Embryonic facial prominence (tissue), 1 donor: ENCODE results near the gene SAPCD2.

ENCODE experiments used
- DNase-seq: peaks from one replicate; pipeline ENCODE4 v3.0.0-alpha.2; 2016; ENCODE audit errors: extremely low spot score

SAPCD2 gene

DNA sequence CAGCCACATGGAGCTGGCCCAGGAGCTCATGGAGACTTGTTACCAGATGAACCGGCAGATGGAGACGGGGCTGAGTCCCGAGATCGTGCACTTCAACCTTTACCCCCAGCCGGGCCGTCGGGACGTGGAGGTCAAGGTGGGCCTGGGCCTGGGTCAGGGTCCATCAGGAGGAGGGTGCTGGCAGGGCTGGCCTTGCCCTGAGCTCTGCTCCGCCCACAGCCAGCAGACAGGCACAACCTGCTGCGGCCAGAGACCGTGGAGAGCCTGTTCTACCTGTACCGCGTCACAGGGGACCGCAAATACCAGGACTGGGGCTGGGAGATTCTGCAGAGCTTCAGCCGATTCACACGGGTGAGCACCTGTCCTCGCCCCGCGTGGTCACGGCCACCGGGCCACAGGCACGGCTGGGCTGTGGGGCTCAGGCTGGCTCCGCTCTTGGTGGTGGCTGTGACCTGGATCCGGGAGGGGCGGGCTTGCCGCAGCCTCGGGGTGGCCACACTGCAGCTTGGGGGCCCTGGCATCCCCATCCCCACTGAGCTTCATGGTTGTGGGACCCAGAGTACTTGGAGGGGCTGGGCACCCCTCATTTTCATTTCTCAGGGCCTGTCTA, 37.1 kb upstream of the SAPCD2 start:
- DNase-seq, result no peak

DNA sequence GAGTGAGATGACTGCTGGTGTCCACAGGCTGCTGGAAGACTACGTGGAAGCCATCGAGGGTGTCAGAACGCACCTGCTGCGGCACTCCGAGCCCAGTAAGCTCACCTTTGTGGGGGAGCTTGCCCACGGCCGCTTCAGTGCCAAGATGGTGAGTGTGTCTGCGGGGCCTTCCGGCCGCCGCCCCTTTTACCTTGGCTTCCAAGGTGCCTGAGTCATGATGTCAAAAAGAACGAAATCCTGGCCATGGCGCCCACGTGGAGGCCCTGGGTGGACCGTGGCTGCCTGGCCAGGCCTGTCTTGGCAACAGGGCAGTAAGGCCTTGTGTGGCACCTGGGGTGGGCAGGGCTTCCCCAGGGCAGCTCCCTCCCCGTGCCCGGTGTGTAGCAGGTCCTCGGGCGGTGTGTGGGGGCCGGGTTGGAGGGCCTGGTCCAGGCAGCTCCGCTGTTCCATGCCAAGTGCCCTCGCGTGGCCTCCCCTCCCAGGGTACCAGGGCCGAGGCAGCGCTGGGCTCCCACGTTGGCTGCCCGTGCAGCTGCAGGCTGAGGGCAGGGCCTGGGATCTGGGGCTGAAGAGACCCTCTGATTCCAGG, 36.4 kb upstream of the SAPCD2 start:
- DNase-seq, result no peak

DNA sequence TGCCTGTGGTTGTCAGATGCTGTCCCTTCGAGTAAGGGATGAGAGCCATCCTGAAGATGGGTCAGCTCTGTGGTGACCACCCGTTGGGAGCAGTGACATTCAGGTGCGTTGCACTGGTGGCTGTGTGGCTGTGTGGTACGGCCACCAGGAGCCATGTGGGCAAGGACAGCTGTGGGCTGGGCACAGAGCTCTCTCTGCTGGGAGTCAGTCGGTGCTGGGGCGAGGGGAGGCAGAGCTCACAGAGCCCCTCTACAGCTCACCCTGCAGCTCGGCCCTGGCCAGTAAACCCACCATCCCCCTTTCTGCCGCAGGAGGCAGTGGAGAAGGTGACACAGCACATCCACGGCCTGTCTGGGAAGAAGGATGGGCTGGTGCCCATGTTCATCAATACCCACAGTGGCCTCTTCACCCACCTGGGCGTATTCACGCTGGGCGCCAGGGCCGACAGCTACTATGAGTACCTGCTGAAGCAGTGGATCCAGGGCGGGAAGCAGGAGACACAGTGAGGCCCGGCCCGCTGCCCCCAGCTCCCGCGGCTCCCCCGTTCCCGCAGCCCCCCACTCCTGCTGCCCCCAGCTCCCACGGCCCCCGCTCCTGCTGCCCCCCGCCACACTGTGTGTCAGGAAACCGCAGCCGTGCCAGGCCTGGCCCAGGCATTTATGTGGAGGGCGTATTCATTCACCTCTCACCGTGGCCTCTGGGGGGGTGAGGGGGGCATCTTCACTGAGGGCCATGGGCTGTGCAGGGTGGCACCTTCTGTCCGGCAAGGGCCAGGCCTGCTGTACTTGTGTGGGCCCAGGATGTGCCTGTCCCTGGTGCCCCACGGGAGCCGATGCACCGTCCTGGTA, 35.7 kb upstream of the SAPCD2 start:
- no peak for DNase-seq

DNA sequence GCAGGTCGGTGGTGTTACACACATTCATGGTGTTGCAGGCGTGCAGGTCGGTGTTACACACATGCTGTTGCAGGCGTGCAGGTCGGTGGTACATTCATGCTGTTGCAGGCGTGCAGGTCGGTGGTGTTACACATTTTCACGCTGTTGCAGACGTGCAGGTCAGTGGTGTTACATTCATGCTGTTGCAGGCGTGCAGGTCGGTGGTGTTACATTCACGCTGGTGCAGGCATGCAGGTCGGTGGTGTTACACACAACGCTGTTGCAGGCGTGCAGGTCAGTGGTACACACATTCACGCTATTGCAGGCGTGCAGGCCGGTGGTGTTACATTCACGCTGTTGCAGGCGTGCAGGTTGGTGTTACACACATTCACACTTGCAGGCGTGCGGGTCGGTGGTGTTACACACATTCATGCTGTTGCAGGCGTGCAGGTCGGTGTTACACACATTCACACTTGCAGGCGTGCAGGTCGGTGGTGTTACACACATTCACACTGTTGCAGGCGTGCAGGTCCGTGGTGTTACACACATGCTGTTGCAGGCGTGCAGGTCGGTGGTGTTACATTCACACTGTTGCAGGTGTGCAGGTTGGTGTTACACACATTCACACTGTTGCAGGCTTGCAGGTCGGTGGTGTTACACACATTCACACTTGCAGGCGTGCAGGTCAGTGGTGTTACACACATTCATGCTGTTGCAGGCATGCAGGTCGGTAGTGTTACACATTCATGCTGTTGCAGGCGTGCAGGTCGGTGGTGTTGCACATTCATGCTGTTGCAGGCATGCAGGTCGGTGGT, 33.0 kb upstream of the SAPCD2 start:
- DNase-seq, result no peak

DNA sequence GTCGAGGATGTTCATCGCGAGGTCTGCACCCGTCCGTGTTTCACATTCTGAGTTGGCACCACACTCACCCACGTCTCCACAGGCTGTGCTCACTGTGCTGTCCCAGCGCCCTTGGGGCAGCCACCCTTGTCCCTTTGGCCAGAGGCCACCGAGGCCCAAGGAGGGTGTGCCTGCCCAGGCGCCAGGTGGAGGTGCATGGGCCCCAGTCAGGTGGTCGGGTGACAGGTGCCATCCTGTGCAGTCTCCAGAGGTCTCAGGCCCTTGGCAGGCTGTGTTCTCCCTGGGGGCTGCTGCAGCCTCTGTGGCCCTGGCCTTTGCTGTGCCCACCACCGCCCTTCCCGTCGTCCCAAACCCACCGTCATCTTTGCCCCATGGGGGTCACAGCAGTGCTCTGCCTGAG, 28.9 kb upstream of the SAPCD2 start:
- DNase-seq, result no peak

DNA sequence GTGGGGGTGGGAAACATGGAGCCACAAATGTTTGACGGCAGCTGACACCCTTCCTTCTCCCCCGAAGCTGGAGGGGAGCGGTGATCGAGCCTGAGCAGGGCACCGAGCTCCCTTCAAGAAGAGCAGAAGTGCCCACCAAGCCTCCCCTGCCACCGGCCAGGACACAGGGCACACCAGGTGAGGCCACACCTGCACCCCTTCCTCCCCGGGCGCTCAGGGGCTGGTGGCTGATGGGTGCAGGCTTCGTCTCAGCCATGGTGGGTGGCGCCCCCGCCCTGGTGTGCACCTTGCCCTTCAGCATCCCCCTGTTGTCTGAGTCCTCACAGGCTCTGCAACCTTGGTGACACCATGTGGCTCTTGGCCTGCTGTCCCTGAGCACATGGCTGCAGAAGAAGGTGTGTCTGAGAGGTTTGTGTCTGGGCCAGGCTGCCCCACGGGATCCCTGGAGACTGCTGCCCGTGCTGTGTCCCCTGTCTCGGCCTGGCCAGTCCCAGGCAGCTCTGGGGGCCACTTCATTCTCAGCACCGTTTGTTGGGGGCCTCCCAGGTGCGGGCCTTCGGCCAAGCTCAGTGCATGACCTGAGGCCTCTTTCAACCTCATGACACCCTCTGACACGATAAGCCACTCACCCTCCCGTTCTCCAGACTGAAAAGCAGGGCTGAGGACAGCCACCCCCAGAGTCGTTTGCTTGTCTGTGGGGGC, 27.6 kb upstream of the SAPCD2 start:
- DNase-seq, result no peak

DNA sequence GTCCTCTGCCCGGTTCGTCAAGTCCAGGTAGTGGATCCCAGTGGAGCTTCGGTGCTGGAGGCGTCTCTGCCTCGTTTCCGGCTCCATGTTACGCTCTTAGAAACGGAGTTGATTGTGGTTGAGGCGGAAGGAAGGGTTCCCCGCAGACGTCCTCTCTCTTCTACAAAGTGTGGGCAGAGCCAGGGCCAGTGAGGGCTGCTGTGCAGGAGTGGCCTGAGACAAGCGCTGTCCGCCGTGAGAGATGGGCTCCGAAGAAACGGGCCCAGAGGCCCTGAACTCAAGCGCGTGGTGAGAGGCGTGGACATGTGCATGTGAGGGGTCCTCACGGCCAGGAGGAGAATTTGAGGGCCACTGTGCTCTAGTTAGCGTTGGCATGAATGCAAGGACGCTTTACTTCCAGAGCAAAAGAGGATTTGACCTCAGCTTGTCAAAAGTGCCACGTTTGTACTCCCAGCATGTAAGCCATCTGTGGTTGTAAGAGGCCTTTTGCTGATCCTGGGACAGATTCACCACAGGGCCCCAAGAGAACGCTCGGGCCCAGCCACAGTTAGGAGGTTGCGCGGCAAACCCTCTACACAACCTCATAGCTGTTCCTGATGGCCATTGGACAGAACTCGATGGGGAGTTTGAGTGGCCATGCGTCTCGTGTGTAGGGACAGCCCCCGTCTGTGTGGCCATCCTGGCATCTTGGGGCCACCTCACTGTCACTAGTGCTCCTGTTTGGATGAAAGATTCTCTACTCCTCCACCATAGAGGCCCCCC, 26.6 kb upstream of the SAPCD2 start:
- DNase-seq, result no peak

DNA sequence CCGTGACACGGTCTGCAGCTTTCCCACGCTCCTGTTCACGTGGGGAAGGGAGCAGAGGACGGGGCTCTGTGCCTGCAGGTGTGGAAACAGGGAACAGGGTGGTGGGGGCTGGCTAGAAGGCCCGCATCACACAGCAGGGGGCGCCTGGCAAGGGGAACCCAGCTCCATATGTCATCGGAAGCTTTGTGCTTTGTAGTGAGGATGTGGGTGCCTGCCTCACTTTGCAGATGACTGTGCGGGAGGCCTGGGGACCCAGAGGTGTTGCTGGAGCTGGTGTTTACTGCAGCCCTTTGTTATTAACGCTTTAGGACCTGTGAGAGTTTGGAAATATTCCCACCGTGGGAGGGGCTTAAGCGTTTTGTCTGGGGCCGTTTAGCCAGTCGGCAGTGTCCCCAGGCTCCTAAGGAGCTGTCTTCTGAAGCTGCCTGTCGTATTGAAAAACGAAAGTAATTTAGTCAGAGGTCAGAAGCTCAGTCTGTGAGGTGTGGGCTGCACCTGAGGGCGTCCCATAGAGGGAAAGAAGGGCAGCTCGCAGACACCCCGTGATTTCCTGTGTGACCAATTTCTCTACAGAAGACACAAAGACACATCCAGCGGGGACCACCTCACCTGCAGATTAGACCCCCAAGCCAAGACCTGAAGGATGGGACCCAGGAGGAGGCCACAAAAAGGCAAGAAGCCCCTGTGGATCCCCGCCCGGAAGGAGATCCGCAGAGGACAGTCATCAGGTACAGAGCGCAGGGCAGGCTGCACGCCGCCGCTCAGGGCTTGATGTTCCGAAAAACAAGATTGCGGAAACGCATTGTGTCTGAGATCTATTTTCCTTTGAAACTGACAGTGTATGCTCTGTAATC, 25.5 kb upstream of the SAPCD2 start:
- DNase-seq, result no peak

DNA sequence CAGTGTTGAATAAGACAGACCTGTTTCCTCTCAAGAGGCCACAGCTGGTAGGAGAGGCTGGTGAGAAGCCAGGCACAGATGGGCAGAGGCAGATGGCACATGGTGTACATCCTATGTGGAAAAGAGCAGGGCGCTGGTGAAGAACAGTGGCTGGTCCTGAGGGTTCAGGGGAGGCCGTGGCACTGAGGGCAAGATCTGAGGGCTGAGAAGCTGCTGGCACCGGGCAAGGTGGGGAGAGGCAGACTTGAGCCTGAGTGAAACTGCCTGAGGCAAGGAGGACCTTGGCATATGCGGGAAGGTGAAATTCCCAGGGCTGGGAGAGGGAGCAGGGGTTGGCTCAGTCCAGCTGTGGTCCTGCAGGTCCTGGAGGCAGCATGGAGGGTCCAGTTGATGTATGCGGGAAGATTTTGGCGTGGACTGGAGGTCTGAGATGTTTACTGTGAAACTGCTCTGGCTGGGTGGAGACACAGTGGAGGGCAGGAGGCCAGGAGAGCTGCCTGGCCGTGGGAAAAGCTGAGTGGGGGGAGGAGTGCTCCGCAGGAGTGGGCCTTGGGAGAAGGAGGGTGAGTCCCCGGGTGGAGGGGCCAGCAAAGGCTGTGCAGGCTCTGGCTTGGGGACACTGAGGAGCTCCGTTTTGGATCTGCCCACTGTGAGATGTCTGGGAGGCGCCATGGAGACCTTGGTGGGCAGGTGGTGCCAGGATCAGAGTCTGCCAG, 19.0 kb upstream of the SAPCD2 start:
- no peak for DNase-seq

DNA sequence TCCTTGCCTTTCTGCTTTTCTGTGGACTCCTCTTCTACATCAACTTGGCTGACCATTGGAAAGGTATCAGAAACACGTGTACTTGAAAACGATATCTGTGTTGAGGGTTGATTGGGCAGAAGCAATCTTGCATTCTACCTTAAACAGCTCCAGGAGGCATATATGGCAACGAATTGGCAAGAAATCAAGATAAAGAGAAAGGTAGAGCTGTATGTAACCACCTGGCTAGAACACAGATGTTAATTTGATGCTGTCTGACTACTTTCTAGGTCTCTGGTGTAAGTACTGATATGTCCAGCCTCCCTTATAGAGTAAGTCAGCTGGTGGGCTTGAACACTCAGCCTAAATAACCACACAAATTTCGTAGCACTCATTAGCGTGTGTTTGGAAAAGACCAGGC, 17.8 kb upstream of the SAPCD2 start:
- no peak for DNase-seq

DNA sequence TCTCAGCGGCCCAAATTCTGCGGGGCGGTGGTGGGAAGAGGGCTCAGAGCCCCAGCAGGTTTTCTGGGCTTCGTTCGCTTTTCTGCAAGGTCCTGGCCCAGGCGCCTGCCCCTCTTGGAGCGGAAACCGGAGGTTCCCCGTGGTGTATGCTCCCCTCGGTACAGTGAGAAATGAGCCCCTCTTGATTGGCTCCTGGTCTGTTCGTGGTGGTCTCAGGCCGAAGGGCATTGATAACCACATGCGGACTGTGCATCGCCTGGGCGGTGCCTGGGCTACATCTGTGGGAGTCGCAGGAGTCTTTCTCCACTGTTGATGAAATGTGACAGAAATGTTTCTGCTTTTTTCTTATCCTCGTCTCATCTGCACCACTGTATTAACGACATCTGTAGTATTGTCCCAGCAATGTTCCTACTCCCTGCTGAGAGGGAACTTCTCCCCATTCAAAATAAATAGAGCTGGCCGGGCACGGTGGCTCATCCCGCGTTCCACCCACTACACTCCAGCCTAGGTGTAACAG, 17.1 kb upstream of the SAPCD2 start:
- DNase-seq, result no peak

DNA sequence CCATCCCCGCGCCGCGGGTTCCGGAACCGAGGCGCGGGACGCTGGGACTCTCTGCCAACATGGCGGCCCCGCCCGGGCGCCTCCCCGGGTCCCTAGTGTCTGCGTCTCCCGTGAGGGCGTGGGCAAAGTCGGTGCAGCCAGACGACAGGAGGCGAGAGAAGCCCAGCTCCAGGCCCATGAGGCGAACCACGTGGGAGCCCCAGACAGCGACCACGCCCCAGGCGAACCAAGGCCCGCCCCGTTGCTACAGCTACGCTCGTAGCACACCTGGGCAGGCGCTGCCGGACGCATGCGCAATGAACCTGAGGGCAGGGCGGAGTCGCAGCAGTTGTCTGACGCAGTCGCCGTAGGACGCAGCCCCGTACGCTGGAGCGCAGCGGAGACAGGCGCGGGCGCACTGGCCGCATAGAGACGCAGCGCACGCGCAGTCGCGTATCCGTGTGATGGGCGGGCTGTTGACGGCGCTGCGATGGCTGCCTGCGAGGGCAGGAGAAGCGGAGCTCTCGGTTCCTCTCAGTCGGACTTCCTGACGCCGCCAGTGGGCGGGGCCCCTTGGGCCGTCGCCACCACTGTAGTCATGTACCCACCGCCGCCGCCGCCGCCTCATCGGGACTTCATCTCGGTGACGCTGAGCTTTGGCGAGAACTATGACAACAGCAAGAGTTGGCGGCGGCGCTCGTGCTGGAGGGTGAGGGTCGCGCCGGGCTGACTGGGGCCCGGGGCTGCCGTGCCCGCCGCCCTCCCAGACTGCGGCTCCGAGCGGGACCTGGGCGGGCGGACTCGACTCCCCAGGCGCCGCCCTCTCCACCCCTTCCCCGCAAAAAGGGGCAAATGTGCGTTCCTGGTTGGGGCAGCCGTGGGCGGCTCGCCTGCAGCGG, 16.4 kb upstream of the SAPCD2 start, which contains the start of gene MAN1B1:
Gene MAN1B1, plus strand, starts transcription at position 455 of the 878 bp plus-strand sequence. Its CDS starts 15 bp downstream, at position 470.
- peak; percentile 91 for DNase-seq

DNA sequence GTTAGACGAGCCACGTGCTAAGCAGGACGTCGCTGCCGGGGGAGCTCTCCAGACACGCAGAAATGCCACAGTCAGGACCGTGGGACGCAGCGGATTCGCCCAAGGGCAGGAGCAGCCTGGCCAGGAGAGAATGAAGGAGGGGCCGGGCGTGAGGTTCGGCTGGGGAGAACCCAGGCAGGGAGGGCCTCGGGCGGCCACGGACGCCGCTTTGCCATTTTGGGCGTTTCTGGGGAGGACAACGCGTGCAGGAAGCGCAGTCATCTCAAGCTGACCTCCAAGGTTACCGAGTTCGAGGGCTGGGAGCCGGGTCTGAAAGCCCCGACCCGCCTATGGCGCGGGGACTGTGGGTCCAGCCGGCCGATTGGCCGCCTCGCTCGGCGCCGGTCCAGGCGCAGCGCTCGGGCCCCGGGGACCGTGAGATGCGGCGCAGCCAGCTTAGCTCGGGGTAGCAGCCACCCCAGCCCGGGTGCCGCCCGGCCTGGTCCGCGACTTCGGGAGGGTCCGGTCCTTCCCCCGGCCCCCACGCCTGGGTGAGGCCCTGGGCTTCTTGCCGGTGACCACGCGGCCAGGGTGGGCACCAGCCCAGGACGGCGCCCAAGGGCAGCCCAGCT, 15.7 kb upstream of the SAPCD2 start:
- DNase-seq, result no peak

DNA sequence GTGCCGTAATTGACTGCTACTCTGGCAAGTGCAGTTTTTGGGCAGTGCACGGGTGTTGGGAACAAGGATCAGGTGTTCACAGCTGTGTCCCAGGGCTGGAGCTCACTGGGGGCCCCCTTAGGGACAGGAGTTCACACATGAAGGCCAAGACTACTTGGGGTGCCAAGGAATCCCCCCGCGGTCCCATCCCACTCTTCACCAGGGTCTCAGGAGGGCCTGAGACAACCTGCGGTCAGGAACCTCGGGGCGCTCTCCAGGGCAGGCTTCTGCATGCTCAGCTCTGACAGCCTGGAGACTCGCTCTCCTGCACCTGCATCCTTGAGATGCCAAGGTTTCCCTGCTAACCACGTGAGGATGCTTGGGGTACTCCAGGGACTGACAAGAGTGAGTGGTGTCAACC, 14.2 kb upstream of the SAPCD2 start:
- DNase-seq, result no peak

DNA sequence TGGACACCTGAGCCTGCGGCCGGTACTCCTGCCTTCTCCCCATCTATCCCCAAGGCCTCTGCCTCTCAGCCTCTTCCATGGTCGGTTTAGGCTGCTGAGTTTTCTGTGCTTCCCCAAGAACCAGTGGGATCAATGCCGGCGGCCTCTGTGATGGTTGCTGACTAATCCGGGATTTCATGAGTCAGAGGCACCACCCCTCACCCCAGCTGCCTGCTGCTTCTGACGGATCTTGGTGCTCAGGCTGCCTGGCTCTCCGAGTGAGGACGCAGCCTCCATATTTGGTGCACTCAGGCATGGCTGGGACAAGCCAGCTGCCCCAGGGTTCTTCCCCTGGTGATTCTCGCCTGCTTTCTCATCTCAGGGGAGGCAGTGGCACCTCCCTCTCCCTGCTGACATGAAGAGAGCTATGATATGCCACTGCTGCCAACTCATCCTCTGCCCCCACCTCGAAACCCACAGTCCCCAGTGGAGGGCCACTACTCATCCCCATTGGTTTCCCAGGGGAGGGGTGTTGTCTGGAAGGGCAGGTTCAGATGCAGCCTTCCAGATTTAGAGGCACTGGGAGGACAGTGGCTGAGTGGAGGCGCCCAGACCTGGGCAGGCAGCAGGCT, 13.1 kb upstream of the SAPCD2 start:
- no peak for DNase-seq

DNA sequence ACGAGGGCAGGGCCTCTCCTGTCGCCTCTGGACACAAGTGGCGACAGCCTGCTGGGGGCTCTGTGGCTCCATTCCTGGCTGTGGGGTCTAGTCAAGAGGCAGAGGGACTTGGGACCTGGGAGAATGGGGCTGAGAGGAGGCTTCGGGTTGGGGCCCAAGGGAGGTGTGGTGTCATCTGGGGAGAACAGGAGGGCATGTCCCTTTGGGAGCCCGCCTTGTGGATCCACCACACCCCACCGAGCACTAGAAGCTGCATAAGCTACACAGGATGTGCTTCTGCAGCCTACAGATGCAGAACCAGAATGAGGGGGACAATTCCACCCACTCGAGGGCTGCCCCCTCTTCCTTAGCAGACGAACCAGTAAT, 12.6 kb upstream of the SAPCD2 start:
- DNase-seq, result no peak
